Measurements from ENCODE around the gene UNC5B. TPM values are rescaled to one million over a fixed set of nuclear protein-coding genes. Genes with fewer than 3 reads are reported as not detected.

UNC5B gene
- total RNA-seq, 4 donors from 2014 or later, result 3.4 to 5.2 (median 3.9) TPM

- TF ChIP-seq CTCF (IDR thresholded peaks at IDR 0.05), result no peak
- DNase-seq (ENCODE audit: low spot score), result no peak
- no peak for ATAC-seq (ENCODE audit: low FRiP score)
These were observed 51.0 kb downstream of the UNC5B start for GRCh38 chr10:71263376-71263775.

- no peak for TF ChIP-seq CTCF (IDR thresholded peaks at IDR 0.05)
- ATAC-seq (ENCODE audit: low FRiP score), result no peak
- no peak for DNase-seq (ENCODE audit: low spot score)
These were observed 52.2 kb downstream of the UNC5B start for GRCh38 chr10:71264345-71265200.

- ATAC-seq (ENCODE audit: low FRiP score) (no peak), DNase-seq (ENCODE audit: low spot score) (no peak)
- no peak for TF ChIP-seq CTCF (IDR thresholded peaks at IDR 0.05)
These were observed 52.8 kb downstream of the UNC5B start for GRCh38 chr10:71265201-71265575.

- DNase-seq (ENCODE audit: low spot score), result no peak
- no peak for ATAC-seq (ENCODE audit: low FRiP score)
- no peak for TF ChIP-seq CTCF (IDR thresholded peaks at IDR 0.05)
These were observed 53.3 kb downstream of the UNC5B start for GRCh38 chr10:71265618-71266146.

GRCh38 chr10:71266147-71266917 lies 54.0 kb downstream of the UNC5B start:
- no peak for DNase-seq (ENCODE audit: low spot score)
- ATAC-seq (ENCODE audit: low FRiP score), result peak; percentile 9

GRCh38 chr10:71266918-71267442 lies 54.6 kb downstream of the UNC5B start:
- DNase-seq (ENCODE audit: low spot score), result no peak
- TF ChIP-seq CTCF (IDR thresholded peaks at IDR 0.05), result no peak
- ATAC-seq (ENCODE audit: low FRiP score), result no peak

More at GRCh38 chr10:71266147-71266917, 54.0 kb downstream of the UNC5B start:
- TF ChIP-seq CTCF (IDR thresholded peaks at IDR 0.05), result no peak

Measured in omental fat pad (tissue), 4 donors.